Fibroblast of villous mesenchyme (primary cell): ENCODE data around the gene GRID2IP. TPM values are rescaled to one million over a fixed set of nuclear protein-coding genes. Genes with fewer than 3 reads are reported as not detected.
"Not testable (repeated sequence)": the region's sequence is repeated elsewhere in the genome, so short reads cannot be mapped to it uniquely, and the experiment has no call there.

Experiments used
- DNase-seq: peaks from one replicate; pipeline ENCODE4 v3.0.0-alpha.2; 2010; ENCODE audit warnings: low read depth
- H3K4me3 ChIP-seq: 2 replicates; pipeline ENCODE4 v1.5.1; 2011; ENCODE audit warnings: low read depth, mild to moderate bottlenecking, low read length
- total RNA-seq: library from RNA; depleted of rRNA; stranded (reverse); fragments of >200 nt; gene quantifications from 2 replicates; pipeline ENCODE4 v1.2.3, GENCODE V29; 2012
- TF ChIP-seq, protein P1 (sequence below): IDR thresholded peaks from 2 replicates; pipeline ENCODE4 v1.5.1; 2012; ENCODE audit warnings: low read depth, mild to moderate bottlenecking, low read length; ENCODE audit not compliant: insufficient read depth

GRID2IP gene
- total RNA-seq, 1 donor, result not detected

DNA sequence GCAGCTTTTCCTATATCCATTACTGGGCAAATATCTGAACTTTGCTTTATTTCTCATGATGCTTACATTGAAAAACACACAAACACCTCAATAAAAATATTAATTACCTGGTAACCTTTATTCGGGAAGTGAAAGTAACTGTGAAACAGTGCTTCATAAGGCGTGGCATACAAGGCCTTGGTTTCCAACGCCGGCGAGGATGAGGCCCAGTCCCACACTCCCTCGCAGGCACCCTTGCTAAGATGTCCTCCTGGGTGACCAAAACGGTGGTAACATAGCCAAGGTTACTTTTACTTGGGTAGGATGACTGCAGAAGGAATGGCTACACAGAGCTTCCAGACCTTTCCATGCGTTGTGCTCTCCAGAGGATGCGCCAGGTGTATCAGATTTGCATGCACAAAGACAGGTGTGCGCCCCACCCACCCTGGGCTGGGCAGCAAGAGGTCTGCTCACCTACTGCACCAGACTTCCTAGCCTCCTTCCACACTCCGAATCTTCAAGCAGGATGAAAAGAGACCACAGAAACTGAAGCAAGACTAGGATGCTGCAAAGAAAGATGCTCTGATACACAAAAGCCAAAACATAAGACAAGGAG is 90.2 kb downstream of the GRID2IP start:
- no peak overlapping the region for H3K4me3 ChIP-seq
- TF ChIP-seq, protein P1, sequence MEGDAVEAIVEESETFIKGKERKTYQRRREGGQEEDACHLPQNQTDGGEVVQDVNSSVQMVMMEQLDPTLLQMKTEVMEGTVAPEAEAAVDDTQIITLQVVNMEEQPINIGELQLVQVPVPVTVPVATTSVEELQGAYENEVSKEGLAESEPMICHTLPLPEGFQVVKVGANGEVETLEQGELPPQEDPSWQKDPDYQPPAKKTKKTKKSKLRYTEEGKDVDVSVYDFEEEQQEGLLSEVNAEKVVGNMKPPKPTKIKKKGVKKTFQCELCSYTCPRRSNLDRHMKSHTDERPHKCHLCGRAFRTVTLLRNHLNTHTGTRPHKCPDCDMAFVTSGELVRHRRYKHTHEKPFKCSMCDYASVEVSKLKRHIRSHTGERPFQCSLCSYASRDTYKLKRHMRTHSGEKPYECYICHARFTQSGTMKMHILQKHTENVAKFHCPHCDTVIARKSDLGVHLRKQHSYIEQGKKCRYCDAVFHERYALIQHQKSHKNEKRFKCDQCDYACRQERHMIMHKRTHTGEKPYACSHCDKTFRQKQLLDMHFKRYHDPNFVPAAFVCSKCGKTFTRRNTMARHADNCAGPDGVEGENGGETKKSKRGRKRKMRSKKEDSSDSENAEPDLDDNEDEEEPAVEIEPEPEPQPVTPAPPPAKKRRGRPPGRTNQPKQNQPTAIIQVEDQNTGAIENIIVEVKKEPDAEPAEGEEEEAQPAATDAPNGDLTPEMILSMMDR, result no peak
- no peak for DNase-seq

DNA sequence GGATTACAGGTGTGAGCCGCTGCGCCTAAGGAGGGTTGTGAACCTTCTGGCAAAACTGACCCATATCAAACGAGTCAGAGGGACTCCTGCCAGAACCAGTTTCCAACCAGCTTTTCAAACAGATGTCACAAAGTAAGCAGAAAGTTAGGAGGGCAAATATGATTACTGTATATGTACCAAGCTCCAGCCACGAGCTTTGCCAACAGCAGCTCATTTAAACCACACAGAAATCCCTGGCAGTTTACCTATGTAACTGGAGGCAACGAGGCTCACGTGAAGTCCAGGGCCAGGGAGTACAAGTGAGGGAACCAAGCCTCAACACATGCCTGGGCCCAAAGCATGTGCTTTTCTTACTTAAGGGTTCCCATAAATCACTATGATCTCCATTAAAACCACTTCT is 91.0 kb downstream of the GRID2IP start:
- TF ChIP-seq, protein P1, result no peak
- H3K4me3 ChIP-seq, result no peak overlapping the region
- no peak for DNase-seq

DNA sequence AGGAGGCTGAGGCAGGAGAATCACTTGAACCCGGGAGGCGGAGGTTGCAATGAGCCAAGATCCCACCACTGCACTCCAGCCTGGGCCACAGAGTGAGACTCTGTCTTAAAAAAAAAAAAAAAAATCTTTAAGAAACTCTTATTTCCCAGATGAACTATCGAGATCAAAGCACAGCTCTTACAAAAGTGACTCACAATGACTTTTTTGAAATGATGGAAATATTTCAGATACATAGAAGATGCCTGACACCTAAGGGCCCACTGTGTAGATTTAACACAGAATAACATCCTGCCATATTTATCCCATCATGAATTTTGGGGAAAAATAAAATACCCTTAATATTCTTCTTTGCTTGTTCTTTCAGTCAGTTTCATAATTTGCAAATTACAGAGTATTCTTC is 92.6 kb downstream of the GRID2IP start:
- not testable (repeated sequence) for H3K4me3 ChIP-seq, DNase-seq

DNA sequence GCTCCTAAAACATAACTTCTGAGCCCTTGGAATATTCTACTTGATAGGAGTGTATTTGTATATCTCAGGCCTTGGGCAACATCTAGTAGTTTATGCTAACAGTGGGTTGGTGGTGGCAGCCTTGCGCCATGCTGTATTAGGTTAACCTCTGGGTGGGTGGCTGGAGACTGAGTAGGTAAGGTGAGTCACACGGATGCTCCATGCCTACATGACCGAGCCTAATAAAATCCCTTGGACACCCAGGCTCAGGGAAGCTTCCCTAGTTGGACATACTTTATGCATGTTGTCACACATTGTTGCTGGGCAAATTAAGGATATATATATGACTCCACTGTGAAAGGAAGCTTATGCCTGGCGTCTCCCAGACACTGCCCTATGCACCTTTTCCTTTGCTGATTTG is 97.5 kb downstream of the GRID2IP start:
- DNase-seq, result peak; percentile 83
- H3K4me3 ChIP-seq, result no peak overlapping the region
- TF ChIP-seq, protein P1, result no peak

DNA sequence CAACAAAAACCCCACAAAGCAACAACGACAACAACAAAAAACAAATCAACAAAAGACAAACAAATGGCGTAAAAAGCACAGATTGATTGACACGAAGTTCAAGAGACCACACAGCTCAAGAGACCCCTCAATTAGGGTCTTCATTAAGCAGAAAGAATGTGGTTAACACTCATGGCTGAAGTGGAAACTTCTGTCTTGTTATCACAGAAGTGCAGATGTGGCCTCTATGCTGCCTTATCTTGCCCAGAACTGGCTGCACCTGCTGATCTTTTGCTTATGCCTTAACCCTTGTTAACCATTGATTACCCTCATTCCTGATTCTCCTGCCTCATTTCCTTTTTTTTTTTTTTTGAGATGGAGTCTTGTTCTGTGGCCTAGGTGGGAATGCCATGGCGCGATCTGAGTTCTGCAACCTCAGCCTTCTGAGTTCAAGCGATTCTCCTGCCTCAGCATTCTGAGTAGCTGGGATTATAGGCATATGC is 100.0 kb downstream of the GRID2IP start:
- DNase-seq, result no peak
- no peak overlapping the region for H3K4me3 ChIP-seq
- TF ChIP-seq, protein P1, result no peak

DNA sequence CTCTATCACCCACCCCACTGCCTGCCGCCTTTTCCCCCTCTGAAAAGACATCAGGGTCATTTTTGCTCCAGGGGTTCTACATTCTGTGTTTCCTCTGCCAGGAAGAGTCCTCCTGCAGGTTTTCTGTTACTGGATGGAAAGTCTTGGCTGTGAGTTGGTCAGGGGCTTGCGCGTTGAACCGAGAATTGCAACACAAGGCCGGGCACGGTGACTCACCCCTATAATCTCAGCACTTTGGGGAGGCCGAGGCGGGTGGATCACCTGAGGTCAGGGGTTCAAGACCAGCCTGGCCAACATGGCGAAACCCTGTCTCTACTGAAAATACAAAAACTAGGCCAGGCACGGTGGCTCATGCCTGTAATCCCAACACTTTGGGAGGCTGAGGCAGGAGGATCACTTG is 100.7 kb downstream of the GRID2IP start:
- DNase-seq, result peak; percentile 67
- H3K4me3 ChIP-seq, result not testable (repeated sequence)

DNA sequence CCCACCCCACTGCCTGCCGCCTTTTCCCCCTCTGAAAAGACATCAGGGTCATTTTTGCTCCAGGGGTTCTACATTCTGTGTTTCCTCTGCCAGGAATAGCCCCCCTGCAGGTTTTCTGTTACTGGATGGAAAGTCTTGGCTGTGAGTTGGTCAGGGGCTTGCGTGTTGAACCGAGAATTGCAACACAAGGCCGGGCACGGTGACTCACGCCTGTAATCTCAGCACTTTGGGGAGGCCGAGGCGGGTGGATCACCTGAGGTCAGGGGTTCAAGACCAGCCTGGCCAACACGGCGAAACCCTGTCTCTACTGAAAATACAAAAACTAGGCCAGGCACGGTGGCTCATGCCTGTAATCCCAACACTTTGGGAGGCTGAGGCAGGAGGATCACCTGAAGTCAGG is 101.4 kb downstream of the GRID2IP start:
- peak; percentile 76 for DNase-seq
- not testable (repeated sequence) for H3K4me3 ChIP-seq

DNA sequence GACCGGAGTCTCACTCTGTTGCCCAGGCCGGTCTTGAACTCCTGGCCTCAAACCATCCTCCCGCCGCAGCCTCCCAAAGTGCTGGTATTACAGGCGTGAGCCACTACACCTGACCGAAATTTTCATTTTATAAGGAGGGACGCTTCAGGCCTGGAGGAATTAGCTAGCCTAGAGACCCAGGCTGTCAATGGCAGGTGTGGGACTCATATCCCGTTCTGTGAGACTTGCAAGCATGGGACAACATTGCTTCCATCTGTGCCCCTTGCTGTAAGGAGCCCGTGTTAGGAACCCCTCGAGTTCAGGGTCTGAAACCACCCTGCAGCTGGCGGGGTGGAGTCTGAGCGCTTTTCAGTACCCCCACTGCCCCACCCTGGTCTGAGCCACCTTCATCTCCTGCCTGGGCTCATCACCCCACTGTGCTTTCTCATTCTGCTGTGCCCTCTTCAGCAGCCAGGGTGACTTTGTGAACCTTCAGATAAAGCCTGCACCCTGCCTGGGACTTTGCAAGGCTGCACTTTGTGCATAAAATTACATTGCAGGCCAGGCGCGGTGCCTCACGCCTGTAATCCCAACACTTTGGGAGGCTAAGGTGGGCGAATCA is 102.2 kb downstream of the GRID2IP start:
- no peak for DNase-seq
- TF ChIP-seq, protein P1, result no peak

More for the DNA sequence above, 102.2 kb downstream of the GRID2IP start:
- H3K4me3 ChIP-seq, result no peak overlapping the region
